Activated CD8-positive, alpha-beta memory T cell treated with anti-CD3 and anti-CD28 coated beads for 4 hours (primary cell): ENCODE data around the gene SPATA13.
A peak's percentile ranks its signal among the peaks of the same experiment; 100 is the strongest.

Experiments used
- DNase-seq, 2 donors: peaks; one replicate each; pipeline ENCODE4 v3.0.0-alpha.2; 2020; ENCODE audit warnings: low read depth in 2 of 2

Gene SPATA13

DNA sequence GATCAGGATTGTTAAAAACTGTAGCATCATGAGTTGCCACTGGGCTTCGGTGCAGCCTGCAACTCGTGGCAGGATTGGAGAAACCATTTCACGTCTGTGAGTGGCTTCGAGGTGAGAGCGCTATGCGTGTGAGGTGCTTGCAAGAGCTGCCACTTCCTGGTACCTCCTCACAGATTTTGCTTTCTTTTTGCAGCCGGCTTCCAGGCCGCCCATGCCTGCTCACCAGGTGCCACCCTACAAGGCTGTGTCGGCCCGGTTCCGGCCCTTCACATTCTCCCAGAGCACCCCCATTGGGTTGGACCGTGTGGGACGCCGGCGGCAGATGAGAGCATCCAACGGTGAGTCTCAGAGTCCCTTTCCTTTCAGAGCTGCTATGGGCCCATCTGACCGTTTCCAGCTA, 91.0 kb downstream of the SPATA13 start:
- DNase-seq, result peak in 1 of 2 donors; percentile 73

DNA sequence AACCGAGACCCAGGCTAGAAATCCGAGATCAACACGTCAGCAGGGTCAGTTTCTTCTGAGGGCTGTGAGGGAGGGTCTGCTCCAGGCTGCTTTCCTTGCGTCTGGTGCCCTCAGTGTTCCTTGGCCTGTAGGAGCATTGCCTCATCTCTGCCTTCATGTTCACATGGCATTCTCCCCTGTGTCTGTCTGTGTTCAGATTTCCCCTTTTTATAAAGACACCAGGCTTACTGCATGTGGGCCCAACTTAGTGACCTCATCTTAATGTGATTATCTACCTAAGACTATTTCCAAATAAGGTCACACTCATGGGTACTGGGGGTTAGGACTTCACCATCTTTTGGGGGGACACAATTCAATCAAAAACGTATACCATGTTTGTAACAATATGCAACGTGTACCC, 91.6 kb downstream of the SPATA13 start:
- no peak for DNase-seq

DNA sequence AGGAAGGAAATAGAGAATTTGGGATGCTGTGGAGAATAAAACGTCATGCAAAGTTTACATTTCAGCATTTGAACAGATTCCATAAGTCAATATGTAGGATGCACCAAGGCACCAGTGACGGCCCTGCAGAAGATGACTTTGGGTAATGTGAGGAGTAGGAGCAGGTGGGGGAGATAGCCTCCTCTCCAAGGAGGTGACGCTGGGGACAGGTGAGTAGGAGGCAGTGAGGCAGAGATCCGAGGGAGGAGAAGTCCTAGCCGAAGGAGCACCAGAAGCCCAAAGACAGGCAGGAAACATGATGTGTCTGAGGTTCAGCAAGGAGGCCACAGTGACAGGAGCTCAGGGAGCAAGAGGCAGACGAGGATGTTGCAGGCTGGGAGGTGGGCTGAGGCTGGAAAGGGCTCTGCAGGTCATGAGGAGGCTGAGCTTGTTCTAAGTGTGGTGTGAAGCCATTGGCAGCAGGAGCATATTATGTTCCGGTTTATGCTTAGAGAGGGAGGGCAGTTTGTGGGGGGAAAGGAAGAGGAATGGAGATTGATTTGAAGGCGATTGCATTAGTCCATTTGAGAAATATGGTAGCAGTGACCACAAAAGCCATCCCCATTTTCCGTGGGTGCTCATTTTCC, 93.1 kb downstream of the SPATA13 start:
- DNase-seq, result no peak

DNA sequence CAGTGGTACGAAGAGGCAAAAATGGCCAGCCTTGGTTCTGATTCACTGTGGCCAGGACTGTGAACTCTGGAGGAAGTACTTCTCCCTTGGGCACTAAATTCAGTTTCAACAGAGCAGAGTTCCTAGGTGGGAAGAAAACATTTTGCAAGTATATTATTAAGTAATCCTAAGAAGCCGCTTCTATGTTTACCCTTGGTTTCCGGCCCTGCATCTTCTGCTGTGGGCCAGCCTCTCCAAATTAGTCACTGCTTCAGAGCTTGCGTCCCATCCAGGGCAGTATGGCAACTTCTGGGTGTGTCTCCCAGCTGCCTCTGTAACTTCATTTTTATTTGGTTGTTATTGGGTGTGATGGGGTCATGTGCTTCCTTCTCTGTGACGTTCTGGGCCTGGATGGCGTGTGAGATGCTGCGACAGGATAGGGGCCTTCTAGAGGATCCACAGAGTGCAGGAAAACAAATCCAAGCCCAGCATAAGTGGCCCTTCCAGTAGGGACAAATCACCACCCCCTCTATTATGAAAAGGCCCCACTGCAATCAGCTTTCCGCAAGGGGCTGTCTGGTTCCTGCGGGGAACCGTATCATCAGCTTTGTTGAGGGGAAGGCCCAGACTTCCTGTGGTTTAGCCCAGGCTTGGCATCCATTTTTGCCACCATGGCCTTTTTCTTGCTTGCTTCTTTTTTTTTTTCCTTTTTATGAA, 93.8 kb downstream of the SPATA13 start:
- no peak for DNase-seq

- no peak for DNase-seq
Observed at GRCh38 chr13:24257497-24257896, 97.0 kb downstream of the SPATA13 start.

- no peak for DNase-seq
Observed at GRCh38 chr13:24261566-24261965, 101.0 kb downstream of the SPATA13 start.

DNA sequence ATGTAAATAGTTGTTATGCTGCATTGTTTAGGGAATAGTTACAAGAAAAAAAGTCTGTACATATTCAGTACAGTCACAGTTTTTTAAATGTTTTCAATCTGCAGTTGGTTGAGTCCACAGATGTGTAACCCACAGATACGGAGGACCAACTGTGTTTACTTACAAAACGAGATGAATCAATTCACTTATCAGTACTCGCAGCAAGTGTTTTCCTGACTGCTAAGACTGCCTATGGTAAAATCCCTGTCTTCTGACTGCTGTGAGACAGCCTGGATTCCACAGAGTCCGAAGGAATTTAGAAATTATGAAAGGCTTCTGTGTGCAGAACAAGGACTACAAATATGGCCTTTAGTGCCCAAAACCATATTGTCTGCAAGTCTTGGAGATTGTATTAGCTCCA, 103.1 kb downstream of the SPATA13 start:
- no peak for DNase-seq

- peak in 1 of 2 donors; percentile 47 for DNase-seq
Observed at GRCh38 chr13:24264976-24265375, 104.5 kb downstream of the SPATA13 start.

GRCh38 chr13:24265453-24265852, 104.9 kb downstream of the SPATA13 start:
- DNase-seq, result no peak

DNA sequence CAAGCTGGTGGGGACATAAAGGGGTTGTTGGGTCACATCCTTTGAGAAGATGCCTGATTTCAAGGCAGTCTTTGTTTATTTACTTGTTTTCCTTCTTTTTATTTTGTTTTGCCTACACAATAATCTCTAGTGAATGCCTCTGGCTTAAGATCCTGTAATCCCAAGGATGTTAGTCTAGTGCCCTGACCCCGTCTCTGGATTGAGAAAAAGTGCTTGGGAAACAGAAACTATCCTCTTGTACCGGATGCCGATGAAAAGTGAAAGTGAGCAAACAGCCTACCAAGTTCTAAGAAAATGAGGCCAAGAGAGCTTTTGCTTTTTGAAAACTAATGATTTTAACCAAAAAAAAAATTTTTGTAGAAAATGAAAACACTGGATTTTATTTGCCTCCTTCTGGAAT, 106.8 kb downstream of the SPATA13 start:
- DNase-seq, result no peak

DNA sequence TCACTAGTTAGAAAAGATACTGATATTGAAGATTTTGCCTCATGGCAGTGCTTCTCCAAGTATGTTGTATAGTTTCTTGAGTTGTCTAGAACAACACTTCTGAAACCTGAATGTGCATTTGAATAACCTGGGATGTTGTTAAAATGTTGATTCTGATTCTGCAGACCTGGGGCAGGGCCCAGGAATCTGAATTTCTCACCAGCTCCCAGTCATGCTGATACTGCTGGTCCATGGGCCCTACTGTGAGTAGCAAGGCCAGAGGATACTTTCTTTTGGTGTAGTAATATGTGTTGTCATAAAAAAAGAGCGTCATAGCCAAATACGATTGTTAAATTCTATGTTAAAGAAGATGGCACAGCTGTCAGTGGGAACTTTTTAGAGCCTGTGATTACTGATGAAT, 107.3 kb downstream of the SPATA13 start:
- no peak for DNase-seq

GRCh38 chr13:24269821-24270220, 109.3 kb downstream of the SPATA13 start:
- DNase-seq, result no peak

DNA sequence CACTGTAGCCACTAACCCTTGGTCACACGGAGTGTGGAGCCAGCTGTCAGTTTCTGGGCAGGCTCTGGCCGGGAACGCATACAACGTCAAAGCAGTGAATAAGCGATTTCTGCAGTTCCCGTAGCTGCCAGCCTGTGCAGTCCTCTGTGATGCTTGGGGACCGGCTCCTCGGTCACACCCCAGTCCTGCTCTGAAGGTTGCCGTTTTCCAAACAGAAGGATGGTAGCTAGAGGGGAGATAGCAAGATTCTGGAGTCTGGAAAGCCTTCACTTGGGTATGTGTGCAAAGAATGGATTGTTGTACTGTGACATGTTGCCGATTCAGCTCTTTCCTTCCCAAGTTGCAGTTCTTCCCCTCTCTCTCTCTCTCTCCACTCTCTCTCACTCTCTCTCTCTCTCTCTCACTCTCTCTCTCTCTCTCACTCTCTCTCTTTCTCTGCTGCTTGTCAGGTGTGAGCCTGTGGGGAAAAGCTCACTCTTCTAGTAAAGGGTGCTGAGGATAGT, 110.2 kb downstream of the SPATA13 start:
- no peak for DNase-seq

GRCh38 chr13:24271231-24271600, 110.7 kb downstream of the SPATA13 start:
- DNase-seq, result no peak

DNA sequence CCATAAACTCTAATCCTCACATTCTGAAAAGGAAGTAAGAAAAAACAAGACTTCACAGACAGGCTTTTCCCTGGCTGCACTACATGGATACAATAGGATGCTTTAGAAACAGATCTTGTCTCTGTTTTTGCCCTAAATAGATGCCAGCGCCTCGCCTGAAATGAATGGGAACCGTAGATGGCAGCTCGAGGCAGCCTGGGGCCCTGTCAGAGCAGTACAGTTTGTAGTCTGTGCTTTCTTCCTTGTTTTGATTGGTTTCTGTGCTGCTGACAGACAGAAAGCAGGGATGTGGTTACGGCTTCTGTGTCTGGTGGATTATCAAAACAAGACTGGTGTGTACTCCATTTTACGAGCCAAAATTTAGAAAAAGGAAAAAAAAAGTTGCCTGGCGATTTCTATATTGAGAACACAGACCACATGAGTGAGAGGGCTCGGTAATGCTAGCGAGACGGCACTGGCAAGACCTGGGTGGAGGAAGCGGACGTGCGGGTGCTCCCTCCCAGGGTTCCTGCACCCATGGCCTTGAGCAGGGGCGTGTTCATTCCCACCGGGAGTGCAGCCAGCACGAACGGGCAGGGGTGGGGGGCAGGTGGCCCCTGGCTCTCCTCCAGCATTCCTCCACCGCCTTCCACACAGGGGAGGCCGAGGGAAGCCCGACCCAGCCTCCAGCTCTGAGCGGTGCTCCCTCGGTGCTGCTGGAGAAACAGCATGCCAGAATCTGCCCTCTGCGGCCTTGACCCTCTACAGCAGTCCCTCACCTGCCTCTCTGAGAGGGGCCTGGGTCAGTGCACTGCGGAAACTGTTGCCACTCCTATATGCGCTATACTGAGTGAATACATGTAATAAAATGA, 111.3 kb downstream of the SPATA13 start:
- DNase-seq, result no peak

DNA sequence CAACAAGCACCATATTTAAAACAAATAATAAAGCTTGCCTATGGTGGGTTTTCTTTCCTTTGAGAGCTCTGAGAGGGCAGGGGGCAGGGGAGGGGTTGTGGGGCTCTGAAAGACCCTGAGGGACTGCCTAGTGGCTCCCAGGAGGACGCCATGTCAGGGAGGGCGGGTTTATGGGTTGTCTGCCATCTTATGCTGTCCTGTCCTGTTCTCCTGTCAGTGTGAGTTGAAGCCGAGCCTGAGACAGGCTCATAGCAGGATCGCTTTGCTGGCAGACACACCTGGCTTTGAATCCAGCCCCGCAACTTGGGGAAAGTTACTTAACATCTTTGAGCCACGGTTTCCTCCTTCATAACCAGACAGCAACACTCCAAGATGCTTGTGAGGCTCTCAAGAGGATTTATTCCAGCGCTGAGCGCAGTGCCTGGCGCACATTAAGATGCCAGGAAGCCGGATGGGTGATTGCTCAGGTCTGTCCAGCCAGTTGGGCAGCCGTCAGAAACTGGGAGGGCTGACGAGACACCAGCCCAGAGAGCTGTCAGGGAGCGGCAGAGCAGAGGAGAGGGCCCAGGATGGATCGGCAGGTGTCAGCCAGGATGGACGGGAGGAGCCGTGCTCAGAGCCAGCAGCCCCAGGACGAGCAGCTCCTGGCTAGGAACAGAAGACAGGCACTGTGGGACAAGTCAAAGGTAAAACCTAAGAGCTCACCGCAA, 112.1 kb downstream of the SPATA13 start:
- DNase-seq, result no peak

GRCh38 chr13:24273926-24274325, 113.4 kb downstream of the SPATA13 start:
- no peak for DNase-seq

GRCh38 chr13:24274452-24275021, 114.0 kb downstream of the SPATA13 start:
- peak in 1 of 2 donors; percentile 72 for DNase-seq

DNA sequence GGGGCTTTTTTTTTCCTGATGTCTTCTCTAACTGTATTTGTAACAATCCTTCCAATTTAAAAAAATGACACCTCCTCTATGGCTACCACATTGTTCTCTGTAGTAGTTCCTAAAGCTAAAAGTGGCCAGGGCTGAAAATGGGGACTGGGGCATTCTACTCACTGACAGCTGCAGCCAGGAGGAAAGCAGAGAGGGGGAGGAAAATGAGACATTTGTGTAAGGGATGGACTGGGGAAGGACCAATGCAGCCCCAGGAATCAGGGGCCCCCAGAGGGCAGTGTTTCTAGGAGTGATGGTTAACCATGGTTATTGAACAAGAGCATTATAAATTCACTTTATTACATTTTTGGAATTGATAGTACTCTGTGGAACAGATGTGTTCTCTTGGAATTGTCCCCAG, 114.5 kb downstream of the SPATA13 start:
- DNase-seq, result no peak

DNA sequence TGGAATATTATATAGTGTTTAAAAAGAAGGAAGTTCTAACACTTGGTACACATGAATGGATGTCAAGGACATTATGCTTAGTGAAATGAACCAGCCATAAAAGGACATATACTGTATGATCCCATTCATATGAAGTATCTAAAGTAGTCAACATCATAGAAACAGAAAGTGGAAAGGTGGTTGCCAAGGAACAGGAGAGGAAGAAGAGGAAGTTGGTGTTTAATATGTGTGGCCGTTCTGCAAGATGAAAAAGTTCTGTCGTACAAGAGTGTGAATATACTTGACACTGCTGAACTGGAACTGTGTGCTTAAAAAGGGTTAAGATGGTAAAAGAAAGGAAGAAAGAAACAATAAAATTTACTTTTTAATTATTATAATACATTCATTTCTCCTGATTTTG, 115.8 kb downstream of the SPATA13 start:
- DNase-seq, result no peak

GRCh38 chr13:24276861-24277260, 116.3 kb downstream of the SPATA13 start:
- no peak for DNase-seq

DNA sequence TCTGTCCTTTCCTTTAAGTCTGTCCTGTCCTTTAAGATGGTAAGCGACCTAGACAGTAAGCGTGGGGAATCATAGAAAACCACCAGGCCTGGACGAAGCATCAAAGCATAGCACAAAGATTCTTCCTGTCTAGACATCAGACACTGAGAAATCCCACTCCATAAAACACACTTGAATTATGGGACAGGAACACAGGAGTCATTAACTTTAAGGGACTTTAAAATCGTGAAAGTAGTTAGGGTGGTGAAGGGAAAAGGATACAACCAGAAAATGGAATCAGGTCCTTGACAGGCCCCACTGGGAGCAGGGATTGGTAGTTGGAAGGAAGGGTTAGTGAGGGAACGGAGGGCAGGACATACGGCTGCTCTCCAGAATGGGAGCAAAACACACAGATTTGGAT, 117.2 kb downstream of the SPATA13 start:
- no peak for DNase-seq
